ENCODE results near the gene PRDM11. TPM values are rescaled to one million over a fixed set of nuclear protein-coding genes. Genes with fewer than 3 reads are reported as not detected.

PRDM11 gene
- total RNA-seq, 2 donors from 2014 or later, result 4.1 to 8.3 TPM

- intact Hi-C loops (cut with DNase I), result no loop called here
- H3K9ac ChIP-seq (ENCODE audit: low read depth in 2 of 2, low read length in 2 of 2), result no peak overlapping the region
Measured at GRCh38 chr11:45143494-45143893, 2.9 kb upstream of the PRDM11 start.

DNA sequence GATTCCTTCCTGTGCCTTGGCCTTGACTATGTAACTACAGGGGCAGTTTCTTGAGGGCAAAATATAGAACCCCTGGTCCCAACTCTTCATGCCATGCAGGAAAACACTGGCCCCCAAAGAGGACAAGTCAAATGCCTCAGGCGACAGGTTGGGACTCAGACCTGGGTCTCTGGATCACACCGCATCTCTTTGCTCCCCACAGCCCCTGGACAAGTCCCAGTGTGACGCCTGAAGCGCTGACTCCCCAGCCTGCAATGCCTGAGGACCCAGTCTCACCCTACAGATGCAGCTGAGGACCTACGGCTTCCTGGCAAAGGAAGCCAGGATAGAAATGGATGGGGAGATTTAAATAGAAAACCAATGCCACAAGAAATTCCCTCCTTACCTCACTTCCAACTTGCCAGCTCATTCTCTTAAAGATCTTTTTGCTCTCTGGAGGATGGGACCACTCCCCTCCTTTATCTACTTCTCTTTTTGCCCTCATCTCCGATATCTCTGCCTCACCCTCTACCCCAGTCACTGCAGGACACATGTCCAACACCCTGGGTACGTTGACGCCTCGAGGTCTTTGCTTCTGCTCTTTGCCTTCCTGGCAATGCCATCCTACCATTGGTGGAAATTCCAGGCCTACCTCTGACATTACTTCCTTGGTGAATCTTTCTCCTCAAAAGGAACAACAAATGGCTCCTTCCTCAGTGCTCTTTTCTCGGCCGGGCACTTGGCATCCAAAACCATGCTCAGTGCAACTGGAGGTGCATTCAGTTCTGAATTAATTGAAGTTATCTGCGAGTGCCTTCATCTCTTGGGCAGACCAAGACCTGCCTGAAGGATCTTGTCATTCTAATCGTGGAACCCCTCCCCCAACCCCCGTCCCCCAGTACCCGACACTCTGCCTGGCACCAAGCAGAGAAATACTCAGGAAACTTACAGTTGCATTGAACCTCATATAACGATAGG, 2.0 kb upstream of the PRDM11 start:
- no peak overlapping the region for H3K27ac ChIP-seq
- H3K36me3 ChIP-seq, result no peaks in the 10 kb centered on the region
- peaks cover 3% of the 10 kb centered on the region for H3K4me1 ChIP-seq
- peak; percentile 13 for DNase-seq
- H3K27me3 ChIP-seq, result no peaks in the 10 kb centered on the region
- TF ChIP-seq, protein P1, sequence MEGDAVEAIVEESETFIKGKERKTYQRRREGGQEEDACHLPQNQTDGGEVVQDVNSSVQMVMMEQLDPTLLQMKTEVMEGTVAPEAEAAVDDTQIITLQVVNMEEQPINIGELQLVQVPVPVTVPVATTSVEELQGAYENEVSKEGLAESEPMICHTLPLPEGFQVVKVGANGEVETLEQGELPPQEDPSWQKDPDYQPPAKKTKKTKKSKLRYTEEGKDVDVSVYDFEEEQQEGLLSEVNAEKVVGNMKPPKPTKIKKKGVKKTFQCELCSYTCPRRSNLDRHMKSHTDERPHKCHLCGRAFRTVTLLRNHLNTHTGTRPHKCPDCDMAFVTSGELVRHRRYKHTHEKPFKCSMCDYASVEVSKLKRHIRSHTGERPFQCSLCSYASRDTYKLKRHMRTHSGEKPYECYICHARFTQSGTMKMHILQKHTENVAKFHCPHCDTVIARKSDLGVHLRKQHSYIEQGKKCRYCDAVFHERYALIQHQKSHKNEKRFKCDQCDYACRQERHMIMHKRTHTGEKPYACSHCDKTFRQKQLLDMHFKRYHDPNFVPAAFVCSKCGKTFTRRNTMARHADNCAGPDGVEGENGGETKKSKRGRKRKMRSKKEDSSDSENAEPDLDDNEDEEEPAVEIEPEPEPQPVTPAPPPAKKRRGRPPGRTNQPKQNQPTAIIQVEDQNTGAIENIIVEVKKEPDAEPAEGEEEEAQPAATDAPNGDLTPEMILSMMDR (IDR thresholded peaks at IDR 0.05), result no peak
- H3K9ac ChIP-seq (ENCODE audit: low read depth in 2 of 2, low read length in 2 of 2), result no peak overlapping the region
- H3K9me3 ChIP-seq, result no peaks in the 10 kb centered on the region
- no peak overlapping the region for H3K4me3 ChIP-seq
- intact Hi-C loops (cut with DNase I), result no loop called here

More at GRCh38 chr11:45143494-45143893, 2.9 kb upstream of the PRDM11 start:
- Histone ChIP-seq H3K4me3 (no peak overlapping the region), H3K27me3 (no peaks in the 10 kb centered on the region), H3K4me1 (peaks cover 3% of the 10 kb centered on the region), H3K27ac (no peak overlapping the region), H3K36me3 (no peaks in the 10 kb centered on the region), H3K9me3 (no peaks in the 10 kb centered on the region)
- no peak for DNase-seq
- TF ChIP-seq, protein P1 (IDR thresholded peaks at IDR 0.05), result no peak

- Histone ChIP-seq H3K9ac (ENCODE audit: low read depth in 2 of 2, low read length in 2 of 2) (no peak overlapping the region), H3K4me3 (no peak overlapping the region), H3K36me3 (no peaks in the 10 kb centered on the region), H3K27me3 (no peaks in the 10 kb centered on the region), H3K4me1 (peaks cover 3% of the 10 kb centered on the region), H3K27ac (no peak overlapping the region), H3K9me3 (no peaks in the 10 kb centered on the region)
- intact Hi-C loops (cut with DNase I), result no loop called here
- no peak for DNase-seq
- TF ChIP-seq, protein P1 (IDR thresholded peaks at IDR 0.05), result no peak
Measured at GRCh38 chr11:45145083-45145378, 1.4 kb upstream of the PRDM11 start.

GRCh38 chr11:45145379-45146071, 914 bp upstream of the PRDM11 start:
- intact Hi-C loops (cut with DNase I), result no loop called here
- TF ChIP-seq, protein P1 (IDR thresholded peaks at IDR 0.05), result no peak
- Histone ChIP-seq H3K9ac (ENCODE audit: low read depth in 2 of 2, low read length in 2 of 2) (peak overlapping the region in 1 of 2 donors; percentile 75), H3K27me3 (no peaks in the 10 kb centered on the region), H3K4me1 (peaks cover 3% of the 10 kb centered on the region), H3K36me3 (no peaks in the 10 kb centered on the region), H3K27ac (no peak overlapping the region), H3K9me3 (no peaks in the 10 kb centered on the region), H3K4me3 (peak overlapping the region; percentile 77)
- peak; percentile 64 for DNase-seq

DNA sequence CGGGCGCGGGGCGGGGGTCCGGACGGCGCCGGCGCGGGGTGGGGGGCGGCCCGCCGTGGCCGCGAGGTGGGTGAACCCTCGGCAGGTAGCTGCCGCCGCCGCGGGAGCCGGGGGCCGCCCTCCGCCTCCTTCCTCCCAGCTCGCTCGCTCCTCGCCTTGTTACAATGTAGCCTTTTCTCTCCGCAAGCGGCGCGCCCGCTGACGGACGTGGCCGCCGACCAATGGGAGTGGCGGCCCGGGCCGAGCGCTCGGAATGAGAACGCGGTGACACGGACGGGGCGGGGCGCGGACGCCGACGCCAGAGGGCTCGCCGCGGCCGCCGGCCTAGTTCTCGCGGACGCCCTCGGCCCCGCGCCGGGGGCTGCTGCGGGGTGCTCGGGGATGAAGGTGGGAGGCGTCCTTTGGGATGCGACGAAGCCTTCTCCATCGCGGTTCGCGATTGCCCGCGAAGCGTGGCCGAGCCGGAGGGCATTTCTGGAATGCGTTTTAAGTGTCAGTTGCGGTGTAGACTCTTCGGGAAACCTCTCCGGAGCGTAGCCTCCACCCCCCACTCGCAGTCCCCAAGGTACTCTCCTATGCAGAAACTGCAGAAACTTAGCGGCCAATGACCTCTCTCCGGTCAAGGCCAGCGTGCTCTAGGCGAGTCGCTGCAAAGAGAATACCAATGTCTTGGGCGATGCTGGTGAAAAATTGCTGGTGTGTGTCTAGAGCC, 734 bp downstream of the PRDM11 start:
- intact Hi-C loops (cut with DNase I), result no loop called here
- H3K4me3 ChIP-seq, result peak overlapping the region; percentile 77

More for the DNA sequence above, 734 bp downstream of the PRDM11 start:
- Histone ChIP-seq H3K27me3 (no peaks in the 10 kb centered on the region), H3K27ac (peak overlapping the region; percentile 88), H3K9ac (ENCODE audit: low read depth in 2 of 2, low read length in 2 of 2) (peak overlapping the region; percentile 67 to 76), H3K9me3 (no peaks in the 10 kb centered on the region), H3K36me3 (no peaks in the 10 kb centered on the region), H3K4me1 (peaks cover 3% of the 10 kb centered on the region)
- TF ChIP-seq, protein P1 (IDR thresholded peaks at IDR 0.05), result no peak
- DNase-seq, result peak; percentile 95
